GM21619 (cell line): Measurements from ENCODE around the gene PTGES3L.
"Not testable (repeated sequence)": the region's sequence is repeated elsewhere in the genome, so short reads cannot be mapped to it uniquely, and the experiment has no call there.

ENCODE experiments used
- ATAC-seq: cut with Tn5 transposase; IDR thresholded peaks from one replicate; pipeline ENCODE4 v1.9.1; 2021; ENCODE audit not compliant: unreplicated experiment

The PTGES3L gene

DNA sequence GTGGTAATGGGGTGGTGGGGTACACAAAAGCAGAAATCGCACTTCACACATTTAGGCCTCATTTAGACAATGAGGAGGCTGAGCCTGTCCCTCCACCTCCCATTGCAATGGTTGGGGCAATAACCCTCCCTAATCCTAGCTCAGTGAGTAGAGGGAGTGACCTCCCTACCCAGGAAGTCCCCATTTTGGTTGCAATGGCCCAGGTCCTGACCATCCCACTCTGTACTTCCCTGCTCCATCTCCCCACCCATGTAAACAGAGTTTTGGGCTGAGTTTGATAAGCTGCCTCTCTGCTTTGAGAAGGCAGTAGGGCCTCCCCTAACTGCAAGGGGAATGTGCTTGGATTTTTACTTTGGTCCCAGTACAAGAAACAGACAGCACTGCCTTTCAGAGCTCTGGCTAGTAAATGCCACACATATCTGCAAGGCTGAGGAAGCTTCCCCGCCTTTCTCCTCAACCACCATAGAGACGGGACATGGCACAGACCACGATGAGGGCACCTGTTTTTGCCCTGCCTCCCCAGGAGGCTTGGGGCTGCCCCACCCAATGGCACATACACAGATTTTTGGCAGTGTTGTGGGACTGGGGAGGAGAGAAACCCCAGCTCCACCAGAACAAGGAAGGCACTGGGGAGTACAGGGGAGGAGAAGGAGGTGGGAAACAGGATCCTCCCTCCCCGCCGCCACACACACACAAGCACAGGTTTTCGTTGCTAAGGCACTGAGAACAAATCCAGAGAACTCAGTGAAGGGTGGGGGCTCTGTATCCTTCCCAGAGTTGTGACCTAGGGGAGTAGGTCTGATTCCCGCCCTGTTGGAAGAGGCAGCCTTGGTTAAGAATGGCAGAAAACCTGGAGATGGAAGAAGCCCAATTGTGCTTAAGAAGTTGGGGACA, 35.0 kb upstream of the PTGES3L start:
- ATAC-seq: no peak

DNA sequence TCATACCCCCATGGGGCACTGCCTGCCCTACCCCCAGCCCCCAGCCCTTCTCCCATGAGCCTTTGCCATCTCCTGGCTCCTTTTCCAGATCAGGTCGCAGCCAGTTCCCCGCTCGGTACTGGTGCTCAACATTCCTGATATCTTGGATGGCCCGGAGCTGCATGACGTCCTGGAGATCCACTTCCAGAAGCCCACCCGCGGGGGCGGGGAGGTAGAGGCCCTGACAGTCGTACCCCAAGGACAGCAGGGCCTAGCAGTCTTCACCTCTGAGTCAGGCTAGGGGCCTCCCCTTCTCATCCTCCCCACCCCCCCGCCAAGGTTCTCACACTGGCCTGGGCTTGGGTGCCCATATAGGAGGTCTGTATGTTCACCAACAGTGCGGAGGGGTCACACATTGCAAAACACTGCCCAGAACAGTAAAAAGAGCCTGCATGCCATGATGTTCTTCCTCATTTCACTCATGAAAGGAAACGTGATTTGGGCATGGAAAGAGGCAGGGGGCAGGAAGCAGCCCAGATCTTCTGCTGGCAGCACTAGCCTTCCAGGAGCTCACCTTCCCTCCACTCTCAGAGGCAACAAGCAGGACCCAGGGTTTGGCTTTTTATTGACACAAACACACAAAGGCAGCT, 34.3 kb upstream of the PTGES3L start:
- ATAC-seq: no peak

DNA sequence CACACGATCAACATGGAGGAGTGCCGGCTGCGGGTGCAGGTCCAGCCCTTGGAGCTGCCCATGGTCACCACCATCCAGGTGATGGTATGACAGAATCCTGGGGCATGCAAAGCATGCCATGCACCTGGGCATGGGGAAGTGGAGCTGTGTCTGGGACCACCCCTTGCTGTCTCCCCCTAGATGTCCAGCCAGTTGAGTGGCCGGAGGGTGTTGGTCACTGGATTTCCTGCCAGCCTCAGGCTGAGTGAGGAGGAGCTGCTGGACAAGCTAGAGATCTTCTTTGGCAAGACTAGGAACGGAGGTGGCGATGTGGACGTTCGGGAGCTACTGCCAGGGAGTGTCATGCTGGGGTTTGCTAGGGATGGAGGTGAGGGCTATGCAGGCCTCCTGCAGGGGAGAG, 33.4 kb upstream of the PTGES3L start:
- no peak for ATAC-seq

DNA sequence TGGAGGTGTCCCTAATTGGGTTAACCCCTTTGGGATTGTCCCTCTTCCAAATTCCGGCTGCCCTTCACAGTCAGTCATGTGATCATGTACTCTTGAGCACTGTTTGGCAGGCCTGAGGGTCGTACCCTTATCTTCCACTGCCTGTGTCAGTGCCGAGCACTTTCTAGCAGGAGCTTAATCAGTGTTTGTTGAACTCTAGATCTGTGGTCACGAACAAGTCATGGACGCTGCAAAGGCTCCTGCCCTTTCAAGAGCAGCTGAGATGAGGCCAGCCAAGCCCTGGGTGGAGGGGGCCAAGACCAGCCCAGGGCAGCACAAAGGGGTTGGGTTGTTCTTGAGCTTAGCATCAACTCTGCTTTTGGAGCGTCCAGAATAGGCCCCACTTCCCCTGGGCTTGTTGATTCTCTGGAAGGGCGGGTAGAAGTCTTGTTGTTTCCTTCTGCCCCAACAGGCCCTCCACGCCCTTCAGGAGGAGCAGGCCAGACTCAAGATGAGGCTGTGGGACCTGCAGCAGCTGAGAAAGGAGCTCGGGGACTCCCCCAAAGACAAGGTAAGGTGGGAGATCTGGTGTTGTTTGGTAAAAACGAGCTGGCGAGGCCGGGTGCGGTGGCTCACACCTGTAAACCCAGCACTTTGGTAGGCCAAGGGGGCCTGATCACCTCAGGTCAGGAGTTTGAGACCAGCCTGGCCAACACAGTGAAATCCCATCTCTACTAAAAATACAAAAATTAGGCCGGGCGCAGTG, 32.0 kb upstream of the PTGES3L start:
- no peak for ATAC-seq

DNA sequence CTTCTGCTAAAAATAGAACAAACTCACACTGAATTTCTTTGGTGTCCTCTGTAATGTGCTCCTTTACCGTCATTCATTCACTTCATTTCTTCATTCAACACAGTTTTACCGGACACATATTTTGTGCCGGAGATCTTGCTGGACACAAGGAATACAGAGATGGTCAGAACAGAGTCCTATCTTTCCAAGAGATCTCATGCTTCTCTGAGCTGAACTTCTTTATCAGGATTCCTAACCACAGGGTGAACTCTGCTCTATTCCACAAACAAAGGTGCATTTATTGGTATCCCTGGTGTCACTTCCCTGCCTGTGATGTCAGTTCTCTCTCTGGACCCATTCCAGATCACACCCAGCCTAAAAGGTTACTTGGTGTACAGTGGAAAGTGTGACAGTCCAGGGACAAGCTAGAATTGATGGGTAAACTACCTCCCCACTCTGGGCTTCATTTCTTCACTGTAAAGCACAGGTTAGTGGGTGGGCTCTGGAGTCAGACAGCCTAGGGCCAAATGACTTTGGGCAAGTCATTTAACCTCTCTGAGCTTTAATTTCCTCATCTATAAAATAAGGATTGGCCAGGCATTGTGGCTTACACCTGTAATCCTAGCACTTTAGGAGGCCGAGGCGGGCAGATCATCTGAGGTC, 30.9 kb upstream of the PTGES3L start:
- no peak for ATAC-seq

DNA sequence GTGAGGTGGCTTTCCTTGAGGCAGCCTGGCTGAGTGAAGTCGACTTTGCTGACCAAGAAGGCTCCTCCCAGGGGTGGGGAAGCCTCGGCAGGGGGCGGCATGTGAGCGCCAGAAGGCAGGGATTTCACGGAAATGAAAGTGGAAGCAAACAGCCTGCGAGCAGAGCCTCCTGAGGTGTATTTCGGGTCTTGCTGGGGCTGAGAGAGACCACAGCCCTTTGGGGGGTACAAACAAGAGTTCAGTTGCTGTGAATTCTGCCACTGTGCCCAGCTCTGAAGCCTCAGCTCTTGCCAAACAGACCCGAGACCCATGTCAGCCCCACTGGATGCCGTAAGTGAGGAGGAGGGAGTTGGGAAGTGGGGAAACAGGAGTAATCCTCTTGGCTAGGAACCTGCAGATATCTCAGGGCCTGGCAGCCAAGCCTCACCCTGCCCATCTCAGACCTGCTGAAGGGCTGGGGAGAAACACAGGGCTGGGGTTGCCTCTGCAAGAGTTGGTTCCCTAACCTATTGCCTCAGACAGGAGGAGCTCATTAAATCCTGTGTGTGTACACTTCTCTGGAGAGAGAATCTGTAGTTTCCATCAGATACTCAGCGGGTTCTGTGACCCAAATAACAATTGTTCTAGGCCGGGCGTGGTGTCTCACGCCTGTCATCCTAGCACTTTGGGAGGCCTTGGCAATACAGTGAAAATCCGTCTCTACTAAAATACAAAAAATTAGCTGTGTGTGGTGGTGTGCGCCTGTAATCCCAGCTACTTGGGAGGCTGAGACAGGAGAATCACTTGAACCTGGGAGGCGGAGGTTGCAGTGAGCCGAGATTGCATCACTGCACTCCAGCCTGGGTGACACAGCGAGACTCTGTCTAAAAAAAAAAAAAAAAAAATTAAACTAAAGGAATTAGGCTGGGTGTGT, 27.0 kb upstream of the PTGES3L start, which contains the start of gene IFI35:
IFI35 (plus strand) TSS at position 146 of the 913 bp plus-strand sequence; CDS start at position 310, 164 bp downstream.
- ATAC-seq: peak; percentile 87

DNA sequence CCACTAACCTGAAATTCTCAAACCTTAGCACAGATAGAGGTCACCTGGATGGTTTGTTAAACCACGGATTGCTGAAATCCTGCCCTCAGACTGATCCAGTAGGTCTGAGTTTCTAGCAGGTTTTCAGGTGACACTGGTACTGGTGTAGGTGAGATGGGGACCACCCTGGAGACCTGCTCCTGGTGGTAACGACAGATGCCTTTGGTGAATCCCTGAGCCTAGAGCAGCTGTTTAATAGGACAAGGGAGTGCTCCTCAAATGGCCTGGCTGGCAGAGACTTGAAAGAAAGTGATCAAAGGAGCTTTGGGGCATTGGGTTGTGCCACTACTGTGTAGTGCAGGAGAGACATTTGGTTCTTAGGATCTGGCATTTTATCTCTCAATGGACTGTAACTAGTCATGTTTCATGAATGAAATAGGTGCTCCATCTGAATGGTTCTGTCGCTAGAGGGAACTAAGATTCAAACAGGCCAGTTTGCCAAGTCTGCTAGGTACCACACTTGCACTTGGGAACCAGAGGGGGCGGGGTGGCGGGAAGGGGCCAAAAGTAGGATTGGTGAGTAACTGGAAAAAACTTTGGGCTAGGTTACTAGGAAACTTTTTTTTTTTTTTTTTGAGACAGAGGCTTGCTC, 23.8 kb upstream of the PTGES3L start:
- ATAC-seq: no peak

DNA sequence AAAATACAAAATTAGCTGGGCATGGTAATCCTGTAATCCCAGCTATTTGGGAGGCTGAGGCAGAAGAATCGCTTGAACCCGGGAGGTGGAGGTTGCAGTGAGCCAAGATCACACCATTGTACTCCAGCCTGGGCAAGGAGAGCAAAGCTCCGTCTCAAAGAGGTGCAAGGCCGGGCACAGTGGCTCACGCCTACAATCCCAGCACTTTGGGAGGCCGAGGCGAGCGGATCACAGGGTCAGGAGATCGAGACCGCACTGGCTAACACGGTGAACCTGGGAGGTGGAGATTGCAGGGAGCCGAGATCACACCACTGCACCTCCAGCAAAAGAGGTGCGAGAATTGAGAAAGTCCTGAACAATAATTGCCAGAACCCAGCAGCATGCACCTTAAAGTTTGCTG, 21.0 kb upstream of the PTGES3L start:
- ATAC-seq: not testable (repeated sequence)

DNA sequence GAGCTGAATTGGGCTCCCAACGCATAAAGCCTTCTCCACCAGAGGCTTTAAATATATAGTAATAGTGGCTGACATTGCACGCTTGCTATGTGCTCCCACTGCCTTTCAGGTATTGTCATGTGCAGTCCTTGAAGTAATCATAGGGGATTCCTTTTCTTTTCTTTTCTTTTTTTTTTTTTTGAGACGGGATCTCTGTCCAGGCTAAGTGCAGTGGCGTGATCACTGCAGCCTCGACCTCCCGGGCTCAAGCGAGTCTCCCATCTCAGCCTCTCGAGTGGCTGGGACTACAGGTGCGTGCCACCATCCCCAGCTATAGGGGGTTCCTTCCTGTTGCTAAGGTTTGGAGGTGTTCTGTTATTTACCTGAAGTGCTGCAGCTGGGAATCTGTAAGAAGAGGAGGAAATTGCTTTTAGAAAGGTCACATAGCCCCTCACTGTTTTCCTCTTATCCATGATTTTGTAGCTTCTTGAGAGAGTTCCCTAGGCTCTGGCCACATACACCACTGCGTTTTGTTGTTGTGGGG, 19.2 kb upstream of the PTGES3L start:
- ATAC-seq: no peak

DNA sequence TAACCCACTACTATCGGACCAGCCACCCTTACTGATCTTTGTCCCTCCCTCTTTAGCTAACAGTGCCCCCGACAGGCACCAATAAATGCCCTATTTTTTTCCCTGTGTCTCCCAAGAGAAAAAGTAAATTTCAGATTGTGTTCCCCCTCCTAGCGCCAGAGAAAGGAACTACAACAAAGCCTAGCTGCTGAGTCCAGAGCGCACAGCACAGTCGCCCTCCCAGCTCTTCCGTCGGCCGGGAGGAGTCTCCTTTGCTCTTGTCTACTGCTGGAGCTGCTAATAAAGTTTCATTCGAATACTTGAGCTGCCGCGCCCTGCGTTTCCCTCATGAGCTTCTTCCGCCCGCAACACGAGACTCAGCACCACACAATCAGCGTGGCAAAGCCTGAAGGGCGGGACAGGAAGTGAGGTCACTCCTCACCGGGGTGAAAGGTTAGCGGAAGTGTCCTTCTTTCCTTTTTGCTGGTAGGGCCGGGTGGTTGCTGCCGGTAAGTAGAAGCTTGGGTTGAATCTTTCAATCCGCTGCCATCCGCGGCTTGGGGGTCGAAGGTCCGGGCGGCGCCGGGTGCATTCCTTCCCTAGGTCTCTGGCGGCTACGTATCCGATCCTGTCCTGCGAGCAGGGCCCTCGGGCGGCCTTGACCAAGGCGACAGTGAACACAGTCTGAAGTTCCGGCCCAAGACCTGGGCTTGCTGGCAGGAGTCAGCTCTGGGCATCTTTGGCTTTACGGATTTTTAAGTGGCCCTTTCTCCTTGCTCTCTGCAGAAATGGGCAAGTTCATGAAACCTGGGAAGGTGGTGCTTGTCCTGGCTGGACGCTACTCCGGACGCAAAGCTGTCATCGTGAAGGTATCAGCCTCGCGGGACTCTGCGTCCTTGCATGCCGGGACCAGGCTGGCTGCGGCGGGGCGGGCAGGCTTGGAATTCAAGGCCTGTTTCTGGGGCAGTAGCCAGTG, 18.4 kb upstream of the PTGES3L start, which contains the start of gene RPL27:
RPL27 (plus strand) TSS at position 436 of the 955 bp plus-strand sequence; CDS start at position 768, 332 bp downstream.
- peak; percentile 92 for ATAC-seq

DNA sequence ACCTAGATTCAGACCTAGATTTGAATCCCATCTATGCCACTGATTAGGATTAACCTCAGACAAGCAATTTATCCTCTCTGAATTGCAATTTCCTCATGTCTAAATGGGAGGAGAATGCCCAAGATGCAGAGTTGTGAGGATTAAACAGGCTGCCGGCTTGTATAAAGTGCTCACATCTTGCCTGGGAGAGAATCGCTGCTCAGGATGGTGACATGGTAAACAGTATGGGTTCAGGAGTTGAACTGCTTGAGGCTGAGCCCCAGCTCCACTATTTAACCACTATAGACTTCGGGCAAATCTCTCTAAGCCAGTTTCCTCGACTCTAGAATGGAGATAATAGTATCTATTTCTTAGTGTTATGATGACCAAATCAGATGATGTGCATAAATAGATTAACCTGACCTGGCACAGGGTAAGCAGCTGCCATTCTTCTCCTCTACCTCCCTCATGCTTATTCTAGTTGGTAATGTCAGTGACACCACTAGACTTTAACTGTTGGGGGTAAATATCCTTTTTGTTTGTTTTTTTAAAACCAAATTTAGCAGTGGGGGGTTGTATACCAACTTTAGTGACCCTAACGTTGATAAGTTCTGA, 17.6 kb upstream of the PTGES3L start:
- ATAC-seq: no peak

DNA sequence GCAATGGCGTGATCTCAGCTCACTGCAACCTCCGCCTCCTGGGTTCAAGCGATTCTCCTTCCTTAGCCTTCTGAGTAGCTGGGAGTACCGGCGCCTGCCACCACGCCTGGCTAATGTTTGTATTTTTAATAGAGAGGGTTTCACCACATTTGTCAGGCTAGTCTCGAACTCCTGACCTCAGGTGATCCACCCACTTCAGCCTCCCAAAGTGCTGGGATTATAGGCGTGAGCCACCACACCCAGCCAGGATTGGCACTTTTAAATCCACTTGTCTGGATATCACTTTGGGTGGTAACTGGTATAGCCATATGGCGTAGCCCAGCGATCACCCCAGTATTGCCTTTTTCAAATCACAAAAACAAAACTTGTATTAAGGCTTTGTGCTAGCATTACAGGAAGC, 14.0 kb upstream of the PTGES3L start:
- ATAC-seq: not testable (repeated sequence)

DNA sequence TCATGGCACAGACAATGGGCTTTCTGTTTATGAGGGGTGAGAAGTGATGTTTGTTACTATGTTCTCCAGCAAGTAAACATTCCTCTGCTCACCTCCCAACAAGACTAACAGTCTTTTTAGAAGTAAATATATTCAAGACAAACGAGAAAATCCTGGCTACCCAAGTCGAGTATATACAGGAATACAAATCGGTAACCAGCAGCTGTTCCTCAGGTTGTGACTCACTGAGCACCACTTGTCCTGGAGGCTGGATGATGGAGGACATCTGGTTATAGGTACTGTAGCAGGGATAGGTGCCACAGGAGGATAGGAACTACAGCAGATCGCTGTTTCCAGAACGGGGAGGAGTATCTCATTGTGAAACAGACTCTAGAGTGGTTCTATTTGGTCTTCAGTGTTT, 13.0 kb upstream of the PTGES3L start:
- no peak for ATAC-seq

DNA sequence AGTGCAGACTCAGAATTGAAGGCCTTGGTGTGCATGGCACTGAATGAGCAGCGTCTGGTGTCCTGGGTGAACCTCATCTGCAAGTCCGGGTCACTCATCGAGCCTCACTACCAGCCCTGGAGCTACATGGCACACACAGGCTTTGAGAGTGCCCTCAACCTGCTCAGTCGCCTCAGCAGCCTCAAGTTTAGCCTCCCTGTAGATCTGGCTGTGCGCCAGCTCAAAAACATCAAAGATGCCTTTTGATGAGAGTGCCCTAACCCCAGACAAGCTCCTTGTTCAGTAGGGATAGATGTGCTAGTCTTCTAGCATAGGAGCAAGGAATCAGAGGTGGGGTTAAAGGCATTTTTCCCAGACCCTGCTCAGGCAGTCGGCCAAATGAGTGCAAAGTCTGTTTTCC, 11.6 kb upstream of the PTGES3L start:
- no peak for ATAC-seq

DNA sequence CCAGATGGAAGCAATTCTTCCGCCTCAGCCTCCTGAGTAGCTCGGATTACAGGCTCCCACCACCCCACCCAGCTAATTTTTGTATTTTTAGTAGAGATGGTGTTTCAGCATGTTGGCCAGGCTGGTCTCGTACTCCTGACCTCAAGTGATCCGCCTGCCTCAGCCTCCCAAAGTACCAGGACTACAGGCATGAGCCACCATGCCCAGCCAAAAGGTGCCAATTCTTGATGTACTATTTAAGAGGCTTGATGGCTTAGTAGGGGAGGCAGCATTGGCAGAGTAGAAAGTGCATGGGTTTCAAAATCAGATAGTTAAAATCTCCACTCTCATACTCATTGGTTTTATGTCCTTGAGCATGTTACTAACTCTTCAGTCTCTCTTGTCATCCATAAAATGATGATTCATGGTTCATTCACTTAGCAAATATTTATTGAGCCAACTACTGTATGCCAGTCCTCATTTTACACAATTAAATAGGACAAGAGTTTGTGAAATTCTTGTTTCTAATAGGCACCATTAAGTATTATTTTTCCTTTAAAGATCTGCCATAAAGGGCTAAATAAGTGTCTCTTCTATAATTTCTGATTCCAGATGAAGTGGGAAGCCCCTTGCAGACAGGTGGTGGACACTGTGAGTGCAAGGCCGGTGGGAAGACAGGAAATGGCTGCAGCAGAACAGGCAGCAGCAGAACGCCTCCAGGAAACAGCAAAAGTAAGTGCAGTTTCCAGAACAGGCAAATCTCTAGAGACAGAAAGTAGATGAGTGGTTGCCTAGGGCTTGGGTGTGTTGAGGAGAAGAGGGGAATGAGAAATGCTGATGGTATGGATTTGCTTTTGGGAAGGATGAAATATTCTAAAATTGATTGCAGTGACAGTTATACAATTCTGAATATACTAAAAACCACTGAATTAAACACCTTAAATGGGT, 10.1 kb upstream of the PTGES3L start:
- ATAC-seq: no peak

DNA sequence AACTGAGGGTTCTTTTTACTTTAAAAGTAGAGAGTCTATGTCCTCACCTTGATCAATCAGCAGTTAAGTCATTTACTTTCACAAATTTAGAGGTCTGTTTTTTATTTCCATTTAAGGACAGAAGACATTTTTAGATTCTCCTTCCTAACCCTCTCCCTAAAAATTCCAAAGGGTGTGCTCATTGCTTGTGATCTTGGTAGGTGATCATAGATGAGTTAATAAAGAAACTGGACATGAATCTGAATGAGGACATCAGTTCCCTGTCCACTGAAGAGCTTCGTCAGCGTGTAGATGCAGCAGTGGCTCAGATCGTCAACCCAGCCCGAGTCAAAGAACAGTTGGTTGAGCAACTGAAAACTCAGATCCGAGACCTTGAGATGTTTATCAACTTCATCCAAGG, 9.3 kb upstream of the PTGES3L start:
- no peak for ATAC-seq

DNA sequence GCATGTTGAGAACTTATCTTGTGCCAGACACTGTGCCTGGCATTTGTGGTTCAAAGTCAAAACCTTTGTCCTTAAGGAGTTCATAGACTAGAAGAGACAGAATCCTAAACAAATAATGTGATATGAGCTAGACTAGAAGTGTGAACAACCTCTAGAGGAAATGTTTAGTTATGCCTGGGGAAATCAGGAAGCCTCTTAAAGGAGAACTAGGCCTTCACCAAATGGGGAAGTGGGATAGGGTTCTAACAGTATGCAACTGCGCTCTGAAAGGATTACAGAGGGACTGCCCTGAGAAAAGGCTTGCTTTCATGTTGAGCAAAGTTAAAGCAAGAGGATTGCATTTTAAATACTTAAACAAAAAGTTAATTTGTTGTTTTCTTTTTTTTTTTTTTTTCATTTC, 5.3 kb upstream of the PTGES3L start:
- ATAC-seq: peak; percentile 50
